OCI-LY7 (cell line): ENCODE measurements around the gene RAE1.

Experiments
- EZH2phosphoT487 ChIP-seq: fragments of 200-600 bp; sonication (generic); IDR thresholded peaks from 2 replicates; pipeline ENCODE4 v1.6.1; 2018; ENCODE audit warnings: low read depth, borderline replicate concordance, mild to moderate bottlenecking, mixed run types, antibody characterized with exemption, low read length, moderate library complexity, mixed read lengths
- TF ChIP-seq, protein P1 (sequence below): fragments of 200-600 bp; sonication (generic); conservative IDR thresholded peaks from 2 replicates; pipeline ENCODE4 v1.5.1; 2014; ENCODE audit warnings: mild to moderate bottlenecking, antibody characterized with exemption, low read length, moderate library complexity, mixed read lengths

DNA sequence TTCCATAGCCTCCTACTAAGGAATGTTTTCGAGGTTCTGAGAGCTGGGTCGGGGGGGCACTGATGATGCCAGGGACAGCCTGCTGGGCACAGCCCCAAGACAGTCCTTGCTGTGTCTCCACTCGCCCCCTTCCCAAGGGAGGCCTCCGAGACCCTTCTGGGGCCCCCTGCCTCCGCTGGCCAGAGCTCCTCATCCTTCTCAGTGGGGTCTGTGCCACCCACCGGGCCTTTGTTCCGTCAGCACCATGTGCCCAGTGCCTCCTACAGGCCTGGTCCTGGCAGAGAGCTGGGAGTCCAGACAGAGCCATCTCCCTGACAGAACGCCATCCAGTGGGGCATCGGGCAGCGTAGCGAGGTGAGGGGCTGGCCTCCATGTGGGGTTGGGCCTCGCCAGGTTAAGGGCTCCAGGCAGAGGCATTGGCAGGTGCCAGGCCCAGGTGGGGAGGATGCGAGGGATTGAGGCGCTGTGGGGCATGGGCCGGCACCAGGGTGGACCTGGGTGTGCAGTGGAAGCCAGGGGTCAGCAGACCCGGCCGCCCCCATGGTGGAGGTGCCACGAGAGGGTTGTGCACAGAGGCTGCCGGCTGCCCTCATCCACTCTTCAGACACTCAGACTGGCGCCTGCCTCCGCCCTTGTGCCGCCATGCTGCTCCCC lies 53.5 kb downstream of the RAE1 start:
- TF ChIP-seq, protein P1, sequence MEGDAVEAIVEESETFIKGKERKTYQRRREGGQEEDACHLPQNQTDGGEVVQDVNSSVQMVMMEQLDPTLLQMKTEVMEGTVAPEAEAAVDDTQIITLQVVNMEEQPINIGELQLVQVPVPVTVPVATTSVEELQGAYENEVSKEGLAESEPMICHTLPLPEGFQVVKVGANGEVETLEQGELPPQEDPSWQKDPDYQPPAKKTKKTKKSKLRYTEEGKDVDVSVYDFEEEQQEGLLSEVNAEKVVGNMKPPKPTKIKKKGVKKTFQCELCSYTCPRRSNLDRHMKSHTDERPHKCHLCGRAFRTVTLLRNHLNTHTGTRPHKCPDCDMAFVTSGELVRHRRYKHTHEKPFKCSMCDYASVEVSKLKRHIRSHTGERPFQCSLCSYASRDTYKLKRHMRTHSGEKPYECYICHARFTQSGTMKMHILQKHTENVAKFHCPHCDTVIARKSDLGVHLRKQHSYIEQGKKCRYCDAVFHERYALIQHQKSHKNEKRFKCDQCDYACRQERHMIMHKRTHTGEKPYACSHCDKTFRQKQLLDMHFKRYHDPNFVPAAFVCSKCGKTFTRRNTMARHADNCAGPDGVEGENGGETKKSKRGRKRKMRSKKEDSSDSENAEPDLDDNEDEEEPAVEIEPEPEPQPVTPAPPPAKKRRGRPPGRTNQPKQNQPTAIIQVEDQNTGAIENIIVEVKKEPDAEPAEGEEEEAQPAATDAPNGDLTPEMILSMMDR, result no peak
- TF ChIP-seq EZH2phosphoT487, result no peak
